IPS-18a (cell line): Measurements from ENCODE around the gene KPNA2.
"Not testable (repeated sequence)": the region's sequence is repeated elsewhere in the genome, so short reads cannot be mapped to it uniquely, and the experiment has no call there.

Experiments used
- H3K27ac ChIP-seq: one replicate; pipeline ENCODE4 v1.5.1; 2013; ENCODE audit warnings: low read length
- H3K27me3 ChIP-seq: one replicate; pipeline ENCODE4 v1.6.1; 2013; ENCODE audit warnings: mild to moderate bottlenecking, low read length; ENCODE audit not compliant: control insufficient read depth, insufficient read depth
- H3K36me3 ChIP-seq: one replicate; pipeline ENCODE4 v1.6.1; 2013; ENCODE audit warnings: low read depth, low read length; ENCODE audit not compliant: control insufficient read depth
- H3K4me1 ChIP-seq: one replicate; pipeline ENCODE4 v1.6.1; 2013; ENCODE audit warnings: low read depth, low read length; ENCODE audit not compliant: control insufficient read depth
- H3K4me3 ChIP-seq: one replicate; pipeline ENCODE4 v1.5.1; 2013; ENCODE audit warnings: low read length
- H3K9ac ChIP-seq: one replicate; pipeline ENCODE4 v1.6.1; 2013; ENCODE audit warnings: mild to moderate bottlenecking, low read length, moderate library complexity
- H3K9me3 ChIP-seq: one replicate; pipeline ENCODE4 v1.6.1; 2013; ENCODE audit warnings: low read depth, low read length; ENCODE audit not compliant: control insufficient read depth

Gene KPNA2

GRCh38 chr17:68049812-68050437, 14.4 kb downstream of the KPNA2 start:
- H3K36me3 ChIP-seq = peaks cover 31% of the 10 kb centered on the region
- H3K27me3 ChIP-seq, H3K4me3 ChIP-seq, H3K9ac ChIP-seq, H3K27ac ChIP-seq, H3K4me1 ChIP-seq, H3K9me3 ChIP-seq: not testable (repeated sequence)

- not testable (repeated sequence) for H3K27me3 ChIP-seq, H3K9me3 ChIP-seq, H3K4me3 ChIP-seq, H3K4me1 ChIP-seq, H3K27ac ChIP-seq, H3K9ac ChIP-seq
- H3K36me3 ChIP-seq = peaks cover 14% of the 10 kb centered on the region
Measured at GRCh38 chr17:68051321-68052312, 16.1 kb downstream of the KPNA2 start.

DNA sequence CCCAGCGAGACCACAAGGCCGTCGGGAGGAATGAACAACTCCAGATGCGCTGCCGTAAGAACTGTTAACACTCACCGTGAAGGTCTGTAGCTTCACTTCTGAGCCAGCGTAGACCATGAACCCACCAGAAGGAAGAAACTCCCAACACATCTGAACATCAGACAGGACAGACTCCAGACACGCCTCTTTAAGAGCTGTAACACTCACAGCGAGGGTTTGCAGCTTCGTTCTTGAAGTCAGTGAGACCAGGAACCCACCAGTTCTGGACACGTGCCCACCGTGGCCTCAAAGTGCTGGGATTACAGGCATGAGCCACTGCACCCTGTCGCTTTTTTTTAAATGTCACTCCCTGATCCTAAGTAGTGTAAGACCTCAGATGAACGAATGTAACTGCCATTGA, 17.3 kb downstream of the KPNA2 start:
- no peaks in the 10 kb centered on the region for H3K27me3 ChIP-seq
- peaks cover 2% of the 10 kb centered on the region for H3K36me3 ChIP-seq
- no peaks in the 10 kb centered on the region for H3K9me3 ChIP-seq
- no peak overlapping the region for H3K4me3 ChIP-seq
- no peaks in the 10 kb centered on the region for H3K4me1 ChIP-seq
- H3K9ac ChIP-seq = no peak overlapping the region
- H3K27ac ChIP-seq = no peak overlapping the region

GRCh38 chr17:68053231-68054013, 17.9 kb downstream of the KPNA2 start:
- H3K4me1 ChIP-seq = no peaks in the 10 kb centered on the region
- H3K27me3 ChIP-seq = no peaks in the 10 kb centered on the region
- no peaks in the 10 kb centered on the region for H3K36me3 ChIP-seq
- H3K27ac ChIP-seq = no peak overlapping the region
- no peaks in the 10 kb centered on the region for H3K9me3 ChIP-seq
- H3K4me3 ChIP-seq = no peak overlapping the region
- no peak overlapping the region for H3K9ac ChIP-seq

DNA sequence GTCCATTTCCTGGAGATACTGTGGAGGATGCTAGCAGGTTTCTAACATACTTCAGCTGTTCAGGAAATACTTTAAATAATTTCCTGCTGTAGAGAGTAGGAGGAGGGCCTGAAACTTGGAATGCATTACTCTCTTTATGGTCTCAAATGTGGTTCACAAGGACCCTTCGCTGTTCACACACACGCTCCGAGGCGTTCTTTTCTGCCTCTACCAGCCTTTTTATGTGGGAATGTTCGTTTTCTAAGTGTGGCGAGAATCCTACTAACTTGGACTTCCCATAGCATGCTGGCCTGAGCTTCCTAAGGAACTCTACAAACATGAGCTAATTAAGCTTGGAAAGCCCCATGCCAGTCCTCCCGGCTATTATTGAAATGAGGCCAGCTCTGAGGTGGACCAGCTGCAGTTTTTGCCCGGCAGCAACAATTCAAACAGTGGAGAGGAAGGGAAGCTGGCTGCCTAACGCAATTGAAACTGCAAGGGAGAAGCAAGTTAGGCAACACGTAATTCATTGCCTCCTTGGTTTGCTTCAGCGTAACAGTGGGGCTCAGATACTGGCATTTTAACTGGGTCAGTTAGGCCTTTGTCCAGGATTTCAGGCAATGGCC, 18.9 kb downstream of the KPNA2 start:
- Histone ChIP-seq H3K27me3 (no peaks in the 10 kb centered on the region), H3K27ac (no peak overlapping the region), H3K36me3 (no peaks in the 10 kb centered on the region), H3K4me3 (no peak overlapping the region), H3K9me3 (no peaks in the 10 kb centered on the region), H3K4me1 (no peaks in the 10 kb centered on the region), H3K9ac (no peak overlapping the region)

DNA sequence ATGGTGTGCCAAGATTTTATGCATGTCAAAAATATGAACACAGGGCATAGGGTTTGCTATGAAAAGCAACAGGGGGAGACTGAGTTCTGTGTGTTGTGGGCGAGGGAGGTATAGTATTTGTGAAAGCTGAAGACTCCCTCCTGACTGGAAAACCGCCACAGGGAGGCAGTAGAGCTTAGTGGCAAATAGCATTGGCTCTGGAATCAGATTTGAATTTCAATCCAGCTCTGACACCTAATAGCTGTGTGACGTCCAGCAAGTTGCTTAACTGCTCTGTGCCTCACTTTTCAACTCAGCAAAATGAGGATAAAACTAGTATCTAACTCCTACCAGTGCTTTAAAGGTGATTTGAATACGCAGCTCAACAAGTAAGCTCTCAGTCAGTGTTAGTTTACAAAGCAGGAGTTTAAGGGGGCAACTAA, 22.0 kb downstream of the KPNA2 start:
- no peaks in the 10 kb centered on the region for H3K9me3 ChIP-seq
- H3K27me3 ChIP-seq = no peaks in the 10 kb centered on the region
- no peak overlapping the region for H3K27ac ChIP-seq

GRCh38 chr17:68060336-68060735, 24.8 kb downstream of the KPNA2 start:
- no peak overlapping the region for H3K27ac ChIP-seq
- H3K36me3 ChIP-seq = no peaks in the 10 kb centered on the region

More for the DNA sequence above, 22.0 kb downstream of the KPNA2 start:
- H3K4me3 ChIP-seq = no peak overlapping the region
- H3K9ac ChIP-seq = no peak overlapping the region
- H3K4me1 ChIP-seq = no peaks in the 10 kb centered on the region
- H3K36me3 ChIP-seq = no peaks in the 10 kb centered on the region

DNA sequence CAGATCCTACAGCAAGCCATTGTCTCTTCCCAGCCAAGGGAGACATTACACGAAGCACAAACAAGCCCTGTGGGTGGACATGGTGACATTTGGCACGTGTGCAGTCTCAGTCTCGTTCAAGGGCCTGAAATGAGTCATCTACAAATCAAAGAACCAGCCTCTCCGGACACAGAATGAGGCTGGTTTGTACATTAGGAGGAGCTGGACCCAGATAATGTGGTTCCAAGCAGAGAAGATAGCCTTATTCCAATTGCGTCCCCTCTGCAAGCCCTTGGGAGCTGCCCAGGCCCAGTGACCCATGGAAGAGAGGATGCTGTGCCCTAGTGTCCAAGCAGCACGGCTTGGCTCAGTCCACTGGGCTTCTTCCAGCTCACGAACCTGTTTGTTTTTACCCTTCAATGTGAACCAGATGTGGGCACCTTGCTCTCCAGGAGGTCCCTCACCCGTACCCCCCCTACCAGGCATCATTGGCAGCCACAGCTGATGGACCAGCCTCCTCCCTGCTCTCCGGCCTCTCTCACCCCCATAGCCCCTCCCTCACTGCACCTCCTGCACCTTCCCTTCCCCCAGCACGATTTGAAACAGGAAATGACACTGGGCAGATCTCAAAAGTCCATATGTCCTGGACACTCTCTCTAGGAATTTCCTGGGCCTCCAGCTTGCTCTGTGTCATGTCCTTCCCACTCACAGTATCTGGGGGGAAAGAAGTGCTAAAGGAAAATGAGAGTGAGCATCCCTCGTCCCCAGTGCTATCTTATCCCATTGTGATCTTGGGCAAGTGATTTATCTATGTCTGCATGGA, 26.2 kb downstream of the KPNA2 start:
- H3K9ac ChIP-seq = no peak overlapping the region
- H3K4me1 ChIP-seq = no peaks in the 10 kb centered on the region
- no peaks in the 10 kb centered on the region for H3K27me3 ChIP-seq
- no peak overlapping the region for H3K27ac ChIP-seq
- no peak overlapping the region for H3K4me3 ChIP-seq
- H3K36me3 ChIP-seq = no peaks in the 10 kb centered on the region
- no peaks in the 10 kb centered on the region for H3K9me3 ChIP-seq

More at GRCh38 chr17:68060336-68060735, 24.8 kb downstream of the KPNA2 start:
- Histone ChIP-seq H3K9me3 (no peaks in the 10 kb centered on the region), H3K4me1 (no peaks in the 10 kb centered on the region), H3K4me3 (no peak overlapping the region), H3K9ac (no peak overlapping the region), H3K27me3 (no peaks in the 10 kb centered on the region)

GRCh38 chr17:68065366-68065765, 29.8 kb downstream of the KPNA2 start:
- not testable (repeated sequence) for H3K9ac ChIP-seq, H3K36me3 ChIP-seq, H3K27me3 ChIP-seq, H3K4me3 ChIP-seq, H3K9me3 ChIP-seq, H3K27ac ChIP-seq, H3K4me1 ChIP-seq

DNA sequence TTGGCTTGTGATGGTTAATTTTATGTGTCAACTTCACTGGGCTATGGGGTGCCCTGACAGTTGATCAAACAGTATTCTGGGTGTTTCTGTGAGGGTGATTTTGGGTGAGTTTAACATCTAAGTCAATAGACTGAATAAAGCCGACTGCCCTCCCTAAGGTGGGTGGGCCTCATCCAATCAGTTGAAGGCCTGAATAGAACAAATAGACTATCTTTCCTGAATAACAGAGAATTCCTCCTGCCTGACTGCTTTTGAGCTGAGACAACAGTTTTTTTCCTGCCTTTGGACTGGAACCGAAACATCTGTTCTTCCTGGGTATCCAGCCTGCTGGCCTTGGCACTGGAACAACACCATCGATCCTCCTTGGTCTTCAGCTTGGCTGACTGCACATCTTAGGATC, 33.0 kb downstream of the KPNA2 start:
- not testable (repeated sequence) for H3K9me3 ChIP-seq, H3K9ac ChIP-seq, H3K27ac ChIP-seq, H3K4me3 ChIP-seq, H3K36me3 ChIP-seq, H3K4me1 ChIP-seq, H3K27me3 ChIP-seq
